Activated CD8-positive, alpha-beta T cell treated with anti-CD3 and anti-CD28 coated beads for 36 hours (primary cell): ENCODE measurements around the gene CYB561. TPM values are rescaled to one million over a fixed set of nuclear protein-coding genes. Genes with fewer than 3 reads are reported as not detected.

ENCODE experiments used
- ATAC-seq: fragments of 200-7000 bp; cut with Tn5 transposase; one replicate; pipeline ENCODE4 v1.10.0; 2021; ENCODE audit warnings: mild to moderate bottlenecking, moderate library complexity
- CTCF ChIA-PET: fragments of 350-600 bp; sonication (Branson Sonifier 250); formaldehyde crosslinking; loops from one replicate; lab custom pipeline; 2021; ENCODE audit warnings: antibody characterized with exemption; lab: Charles Lee
- POLR2A ChIA-PET: fragments of 350-600 bp; sonication (Branson Sonifier 250); formaldehyde crosslinking; loops from one replicate; lab custom pipeline; 2021; ENCODE audit warnings: antibody characterized with exemption; lab: Charles Lee
- DNase-seq: peaks from one replicate; pipeline ENCODE4 v3.0.0-alpha.2; 2020
- H3K27ac Mint-ChIP-seq: one replicate; pipeline ENCODE4 v1.8.0; 2021; ENCODE audit warnings: mild to moderate bottlenecking, mixed read lengths
- H3K27me3 Mint-ChIP-seq: one replicate; pipeline ENCODE4 v1.8.0; 2021; ENCODE audit warnings: mixed read lengths
- H3K36me3 Mint-ChIP-seq: one replicate; pipeline ENCODE4 v1.8.0; 2021; ENCODE audit warnings: low read depth, mixed read lengths
- H3K4me1 Mint-ChIP-seq: one replicate; pipeline ENCODE4 v1.8.0; 2021; ENCODE audit warnings: low read depth, mixed read lengths
- H3K4me3 Mint-ChIP-seq: one replicate; pipeline ENCODE4 v1.8.0; 2021; ENCODE audit warnings: mild to moderate bottlenecking, moderate library complexity, mixed read lengths
- H3K9me3 Mint-ChIP-seq: one replicate; pipeline ENCODE4 v1.8.0; 2021; ENCODE audit warnings: mixed read lengths
- intact Hi-C: fragments of 100-400 bp; cut with micrococcal nuclease; formaldehyde crosslinking; loops from one replicate; pipeline ENCODE4 v1.10.0; 2022
- total RNA-seq, 2 experiments: library from RNA; stranded (reverse); gene quantifications; one replicate each; pipeline ENCODE4 v1.2.3, GENCODE V29; 2021
- TF ChIP-seq, protein P1 (sequence below): fragments of 200-600 bp; IDR thresholded peaks from one replicate; pipeline ENCODE4 v1.8.0; 2022; ENCODE audit warnings: antibody characterized with exemption, mild to moderate bottlenecking

Gene CYB561
- total RNA-seq, 2 experiments from 2014 or later = 1.5 to 2.2 TPM

DNA sequence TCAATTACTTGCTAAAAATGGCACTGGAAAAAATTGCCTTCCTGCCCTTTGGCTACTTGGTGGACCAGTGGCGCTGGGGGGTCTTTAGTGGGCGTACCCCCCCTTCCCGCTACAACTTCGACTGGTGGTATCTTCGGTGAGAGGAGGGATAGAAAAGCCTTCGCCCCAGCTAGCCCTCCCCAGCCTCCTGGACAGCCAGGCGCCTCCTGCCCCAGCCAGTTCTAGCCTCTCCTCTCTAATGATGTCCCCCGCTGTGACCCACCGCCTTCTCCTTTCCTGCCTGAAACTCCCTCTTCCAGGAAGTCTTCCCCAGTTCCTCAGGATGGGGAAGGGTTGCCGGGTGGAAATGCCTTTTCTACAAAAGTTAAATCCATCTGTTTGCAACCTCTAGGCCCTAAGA is 36.9 kb upstream of the CYB561 start:
- H3K27ac Mint-ChIP-seq = no peak overlapping the region
- H3K27me3 Mint-ChIP-seq = peaks cover 5% of the 10 kb centered on the region
- H3K9me3 Mint-ChIP-seq = no peaks in the 10 kb centered on the region
- no peak for DNase-seq
- H3K4me3 Mint-ChIP-seq = no peak overlapping the region
- POLR2A ChIA-PET = no interaction called here
- CTCF ChIA-PET = interaction anchor here (8.0 kb wide), 1 partner anchor 55 kb away, joined by 231 read pairs; no protein-coding TSS in a partner anchor
- H3K4me1 Mint-ChIP-seq = peaks cover 4% of the 10 kb centered on the region
- H3K36me3 Mint-ChIP-seq = no peaks in the 10 kb centered on the region
- ATAC-seq = no peak
- TF ChIP-seq, protein P1, sequence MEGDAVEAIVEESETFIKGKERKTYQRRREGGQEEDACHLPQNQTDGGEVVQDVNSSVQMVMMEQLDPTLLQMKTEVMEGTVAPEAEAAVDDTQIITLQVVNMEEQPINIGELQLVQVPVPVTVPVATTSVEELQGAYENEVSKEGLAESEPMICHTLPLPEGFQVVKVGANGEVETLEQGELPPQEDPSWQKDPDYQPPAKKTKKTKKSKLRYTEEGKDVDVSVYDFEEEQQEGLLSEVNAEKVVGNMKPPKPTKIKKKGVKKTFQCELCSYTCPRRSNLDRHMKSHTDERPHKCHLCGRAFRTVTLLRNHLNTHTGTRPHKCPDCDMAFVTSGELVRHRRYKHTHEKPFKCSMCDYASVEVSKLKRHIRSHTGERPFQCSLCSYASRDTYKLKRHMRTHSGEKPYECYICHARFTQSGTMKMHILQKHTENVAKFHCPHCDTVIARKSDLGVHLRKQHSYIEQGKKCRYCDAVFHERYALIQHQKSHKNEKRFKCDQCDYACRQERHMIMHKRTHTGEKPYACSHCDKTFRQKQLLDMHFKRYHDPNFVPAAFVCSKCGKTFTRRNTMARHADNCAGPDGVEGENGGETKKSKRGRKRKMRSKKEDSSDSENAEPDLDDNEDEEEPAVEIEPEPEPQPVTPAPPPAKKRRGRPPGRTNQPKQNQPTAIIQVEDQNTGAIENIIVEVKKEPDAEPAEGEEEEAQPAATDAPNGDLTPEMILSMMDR = no peak
- intact Hi-C loops = no loop called here

GRCh38 chr17:63482509-63482908 is 36.4 kb upstream of the CYB561 start:
- no peak for ATAC-seq
- TF ChIP-seq, protein P1 = no peak
- CTCF ChIA-PET = interaction anchor here (8.0 kb wide), 1 partner anchor 55 kb away, joined by 231 read pairs; no protein-coding TSS in a partner anchor

GRCh38 chr17:63481488-63481870 is 35.4 kb upstream of the CYB561 start:
- Mint-ChIP-seq H3K4me1 (peaks cover 10% of the 10 kb centered on the region), H3K36me3 (no peaks in the 10 kb centered on the region), H3K27ac (no peak overlapping the region), H3K9me3 (no peaks in the 10 kb centered on the region), H3K27me3 (peaks cover 14% of the 10 kb centered on the region), H3K4me3 (no peak overlapping the region)
- DNase-seq = no peak
- intact Hi-C loops = no loop called here
- ChIA-PET POLR2A (no interaction called here), CTCF (interaction anchor here (3.7 to 8.0 kb wide), 3 partner anchors 33 to 131 kb away, joined by 17 to 231 read pairs (median 33); no protein-coding TSS in a partner anchor)
- no peak for ATAC-seq
- TF ChIP-seq, protein P1 = no peak

More at GRCh38 chr17:63482509-63482908, 36.4 kb upstream of the CYB561 start:
- Mint-ChIP-seq H3K4me1 (peaks cover 8% of the 10 kb centered on the region), H3K27me3 (peaks cover 11% of the 10 kb centered on the region), H3K4me3 (no peak overlapping the region), H3K27ac (no peak overlapping the region), H3K36me3 (no peaks in the 10 kb centered on the region), H3K9me3 (no peaks in the 10 kb centered on the region)
- intact Hi-C loops = no loop called here
- POLR2A ChIA-PET = no interaction called here
- no peak for DNase-seq

DNA sequence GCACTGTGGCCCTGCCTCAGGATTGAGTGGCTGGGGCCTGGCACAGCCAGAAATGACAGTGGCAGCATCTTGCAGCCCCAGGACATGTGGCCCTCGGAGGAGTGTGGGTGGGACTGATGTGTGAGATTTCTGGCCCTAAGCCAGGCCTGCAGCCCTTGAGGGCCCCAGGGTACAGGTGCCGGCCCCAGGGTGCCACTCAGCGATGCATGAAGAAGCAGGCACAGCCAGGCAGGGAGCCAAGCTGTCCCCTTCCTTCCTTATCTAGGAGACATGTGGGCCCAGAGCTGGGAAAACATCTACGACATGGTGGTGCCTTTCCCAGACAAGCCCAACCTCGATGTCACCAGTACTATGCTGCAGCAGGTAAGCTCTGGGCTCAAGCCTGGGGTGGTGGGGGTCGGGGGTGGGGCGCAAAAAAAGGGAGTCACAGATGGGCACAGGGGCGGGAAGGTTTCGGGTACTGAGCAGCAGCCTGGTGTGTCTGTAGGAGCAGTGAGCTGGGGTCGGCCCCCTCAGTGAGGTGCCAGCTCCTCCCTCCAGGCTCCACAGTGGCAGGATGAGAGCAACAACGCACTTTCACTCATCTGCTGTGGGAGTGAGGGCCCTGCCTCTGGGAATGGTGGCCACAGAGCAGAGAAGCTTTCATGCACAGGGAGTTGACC is 34.9 kb upstream of the CYB561 start:
- TF ChIP-seq, protein P1 = no peak
- H3K27me3 Mint-ChIP-seq = peaks cover 17% of the 10 kb centered on the region
- no peak for DNase-seq

DNA sequence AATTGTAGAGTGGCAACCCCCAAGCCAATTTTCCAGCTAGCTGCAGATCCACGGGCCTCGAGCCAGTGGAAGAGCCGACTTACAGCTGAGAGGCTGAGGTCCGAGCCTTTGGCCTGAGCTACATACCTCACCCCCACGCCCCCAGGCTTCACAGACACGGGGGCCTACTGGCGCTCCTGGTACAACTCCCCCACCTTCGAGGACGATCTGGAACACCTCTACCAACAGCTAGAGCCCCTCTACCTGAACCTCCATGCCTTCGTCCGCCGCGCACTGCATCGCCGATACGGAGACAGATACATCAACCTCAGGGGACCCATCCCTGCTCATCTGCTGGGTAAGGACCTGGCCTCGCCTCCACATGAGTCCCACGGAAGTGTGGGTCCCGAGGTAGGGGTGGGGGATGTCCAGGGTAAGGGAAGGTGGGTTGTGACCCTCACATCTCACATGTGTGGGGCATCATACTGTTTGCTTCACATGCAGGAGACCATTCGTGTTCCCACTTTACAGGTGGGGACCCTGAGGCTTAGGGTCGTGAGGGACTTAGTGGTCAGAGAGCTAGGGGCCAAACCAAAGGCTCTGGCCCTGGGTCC is 34.2 kb upstream of the CYB561 start:
- ChIA-PET CTCF (interaction anchor here (1.4 to 8.0 kb wide), 9 partner anchors 8 to 132 kb away, joined by 4 to 231 read pairs (median 19); no protein-coding TSS in a partner anchor), POLR2A (no interaction called here)
- ATAC-seq (no peak), DNase-seq (no peak)
- H3K4me3 Mint-ChIP-seq = no peak overlapping the region
- peaks cover 23% of the 10 kb centered on the region for H3K27me3 Mint-ChIP-seq
- peaks cover 10% of the 10 kb centered on the region for H3K4me1 Mint-ChIP-seq
- H3K9me3 Mint-ChIP-seq = no peaks in the 10 kb centered on the region
- TF ChIP-seq, protein P1 = no peak
- intact Hi-C loops = no loop called here
- no peaks in the 10 kb centered on the region for H3K36me3 Mint-ChIP-seq
- no peak overlapping the region for H3K27ac Mint-ChIP-seq

More for the DNA sequence above, 34.9 kb upstream of the CYB561 start:
- Mint-ChIP-seq H3K4me3 (no peak overlapping the region), H3K4me1 (peaks cover 10% of the 10 kb centered on the region), H3K9me3 (no peaks in the 10 kb centered on the region), H3K27ac (no peak overlapping the region), H3K36me3 (no peaks in the 10 kb centered on the region)
- ChIA-PET CTCF (interaction anchor here (3.7 to 8.0 kb wide), 4 partner anchors 32 to 131 kb away, joined by 17 to 231 read pairs (median 30); no protein-coding TSS in a partner anchor), POLR2A (no interaction called here)
- intact Hi-C loops = no loop called here
- no peak for ATAC-seq
